Left cardiac atrium (tissue), 4 donors: ENCODE results near the gene CSRP1. TPM values are rescaled to one million over a fixed set of nuclear protein-coding genes. Genes with fewer than 3 reads are reported as not detected.
A peak's percentile ranks its signal among the peaks of the same experiment; 100 is the strongest.
"Not testable (repeated sequence)": the region's sequence is repeated elsewhere in the genome, so short reads cannot be mapped to it uniquely, and the experiment has no call there.

Experiments used
- ATAC-seq, 2 donors: fragments of 200-7000 bp; cut with Tn5 transposase; one replicate each; pipeline ENCODE4 v1.9.1; 2020; ENCODE audit warnings: mild to moderate bottlenecking in 2 of 2, moderate library complexity in 2 of 2
- DNase-seq: peaks from one replicate; pipeline ENCODE4 v3.0.0-alpha.2; 2020
- intact Hi-C, 2 donors: fragments of 100-400 bp; cut with DNase I; formaldehyde crosslinking; loops; one replicate each; pipeline versions ENCODE4 v1.14.1 to v1.15.1; 2022 to 2023
- total RNA-seq, 2 donors: library from RNA; stranded (reverse); fragmentation: NEBNext Ultra II Directional; extraction: Animal tissue kit (Norgen Biotek cat#: 25700); gene quantifications; one replicate each; pipeline ENCODE4 v1.2.1, GENCODE V29; 2021
- donor health status: DM: no; HTN: yes; CAD: no.
- donor health status: DM: no; HTN: yes; CAD: no; lungs with severe emphysema.
- donor health status: DM: yes; HTN: yes; CAD: no.
- donor health status: Dilated cardiomyopathy.

Gene CSRP1
- total RNA-seq, 2 donors from 2014 or later, result 95.1 to 154 TPM

DNA sequence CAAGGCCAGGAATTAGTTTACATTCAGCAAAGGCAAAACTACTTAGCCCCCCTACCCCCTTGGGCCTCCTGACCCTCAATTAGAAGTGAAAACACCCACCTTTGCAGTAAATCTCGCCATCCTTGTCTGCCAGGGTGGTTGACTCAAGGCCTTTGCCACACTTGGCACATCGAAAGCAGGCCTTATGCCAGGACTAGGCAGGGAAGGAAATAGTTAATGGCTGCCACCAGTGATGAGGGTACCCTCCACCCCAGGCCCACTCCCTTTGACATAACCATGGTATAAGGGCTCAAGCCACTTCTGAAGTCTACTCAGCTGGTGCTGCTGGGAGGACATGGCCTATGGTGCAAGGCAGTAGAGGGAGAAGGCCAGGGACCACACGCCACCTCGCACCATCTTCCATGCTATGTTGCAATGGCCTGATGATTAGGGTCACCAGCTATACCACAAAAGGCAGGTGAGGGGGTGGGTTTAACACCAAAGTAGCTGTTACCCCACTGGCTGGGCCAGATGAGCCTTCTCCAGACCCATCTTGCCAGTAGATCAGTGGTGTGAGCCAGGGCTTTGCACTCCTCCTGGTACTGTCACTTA is 21.6 kb downstream of the CSRP1 start:
- ATAC-seq, result no peak
- DNase-seq, result no peak
- intact Hi-C loops, result no loop called here

DNA sequence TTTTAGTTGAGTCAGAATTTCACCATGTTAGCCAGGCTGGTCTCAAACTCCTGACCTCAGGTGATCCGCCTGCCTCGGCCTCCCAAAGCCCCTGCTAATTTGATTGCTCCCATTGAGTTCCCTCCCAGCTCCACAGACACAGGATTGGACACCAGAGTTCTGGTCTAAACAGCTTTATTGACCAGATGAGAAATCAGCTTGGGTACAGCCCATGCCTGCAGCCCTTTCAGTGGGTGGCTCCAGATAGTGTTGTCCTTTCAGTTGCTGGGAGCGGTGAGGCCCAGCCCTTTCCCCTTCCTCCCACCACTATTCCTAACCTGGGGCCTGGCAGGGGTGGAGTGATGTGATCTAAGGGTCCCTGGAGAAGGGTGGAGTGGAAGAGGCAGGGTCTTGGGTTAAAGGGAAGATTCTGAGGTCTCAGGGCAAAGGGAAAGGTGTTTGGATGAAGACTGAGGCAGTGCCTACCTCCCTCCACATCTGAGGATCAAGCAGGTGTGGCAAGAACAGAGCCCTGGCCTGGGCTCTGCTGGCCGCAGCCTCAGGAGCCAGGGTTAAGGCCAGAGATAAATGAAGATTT is 23.5 kb downstream of the CSRP1 start:
- ATAC-seq (no peak), DNase-seq (no peak)
- intact Hi-C loops, result loop anchor here in 1 of 2 donors (2.0 kb wide), 1 partner anchor 29 kb away; no protein-coding TSS in a partner anchor

DNA sequence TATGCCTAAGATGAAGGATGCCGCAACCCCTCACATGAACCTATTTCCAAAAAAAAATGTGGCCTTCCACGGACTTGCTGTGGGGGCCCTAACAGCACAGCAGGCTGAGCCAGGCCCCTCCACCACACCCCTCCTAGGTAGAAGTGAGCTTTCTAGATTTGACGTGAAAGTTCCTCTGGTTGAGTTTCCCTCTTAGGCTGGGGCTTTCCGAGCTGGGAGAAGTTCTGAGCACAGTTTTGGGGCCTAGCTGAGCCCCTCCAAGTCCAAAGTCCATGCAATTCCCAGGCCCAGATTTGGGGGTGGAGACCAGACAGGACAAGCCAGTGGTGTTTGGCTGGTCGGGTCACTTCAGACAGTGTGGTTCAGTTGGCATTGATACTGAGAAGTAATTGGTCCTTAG is 24.2 kb downstream of the CSRP1 start:
- DNase-seq (no peak), ATAC-seq (no peak)
- intact Hi-C loops, result loop anchor here (1.0 to 2.0 kb wide), 2 partner anchors 30 to 31 kb away; no protein-coding TSS in a partner anchor

DNA sequence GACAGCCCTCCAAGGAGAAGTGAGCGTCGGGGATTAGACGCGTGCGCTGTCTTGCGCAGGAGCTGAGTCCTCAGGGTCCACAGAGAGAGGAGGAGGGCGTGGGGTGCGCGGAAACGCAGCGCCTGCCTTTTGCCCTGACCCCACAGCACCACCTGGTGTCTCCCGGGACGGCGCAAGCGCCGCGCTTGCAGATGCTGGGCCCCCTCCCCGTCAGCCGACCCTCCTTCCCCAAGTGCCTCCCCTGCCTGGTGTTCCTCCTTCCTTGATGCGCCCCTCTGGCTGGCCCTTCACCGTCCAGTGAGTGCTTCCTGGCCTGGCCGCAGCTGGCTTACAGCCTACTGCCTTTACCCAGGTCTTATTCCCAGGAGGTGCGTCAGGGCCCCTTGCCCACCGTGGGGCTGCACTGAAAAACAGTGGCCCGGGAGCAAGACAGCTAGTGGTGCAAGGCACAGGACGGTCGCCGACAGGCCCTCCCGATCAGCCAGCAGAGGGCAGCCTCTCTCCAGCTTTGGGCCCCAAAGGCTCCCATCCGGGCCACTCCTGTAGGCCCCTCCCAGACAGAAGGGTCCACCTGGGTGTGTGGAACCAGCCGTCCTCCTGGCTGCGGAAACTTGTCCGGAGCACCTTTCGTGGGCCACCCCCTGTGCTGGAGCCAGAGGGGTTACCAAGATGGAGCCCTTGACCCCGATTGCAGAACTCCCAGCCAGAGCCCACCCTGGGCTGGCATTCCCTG is 25.0 kb downstream of the CSRP1 start:
- ATAC-seq (peak; percentile 85 to 87), DNase-seq (peak; percentile 90)
- intact Hi-C loops, result loop anchor here (1.0 to 2.0 kb wide), 3 partner anchors 31 to 33 kb away; no protein-coding TSS in a partner anchor

DNA sequence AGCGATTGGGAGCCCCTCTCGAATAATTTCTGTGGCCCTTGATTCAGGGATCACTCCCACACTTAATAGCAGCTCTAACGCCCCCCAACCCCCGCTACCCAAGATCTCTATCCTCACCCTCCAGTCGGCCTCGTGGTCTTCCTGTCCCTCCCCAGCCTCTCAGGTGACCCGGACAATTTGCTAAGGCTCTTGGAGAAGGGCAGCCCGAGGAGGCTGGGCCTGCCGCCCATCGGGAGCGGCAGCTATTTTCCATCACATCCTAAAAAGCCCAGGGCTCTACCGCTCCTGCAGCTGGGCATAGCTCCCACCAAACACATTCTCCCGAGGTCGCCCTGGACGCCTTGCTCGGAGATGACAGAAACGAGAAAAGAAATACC is 25.9 kb downstream of the CSRP1 start:
- intact Hi-C loops, result loop anchor here in 1 of 2 donors (2.0 kb wide), 1 partner anchor 32 kb away; no protein-coding TSS in a partner anchor
- ATAC-seq, result peak; percentile 4 to 5
- no peak for DNase-seq

DNA sequence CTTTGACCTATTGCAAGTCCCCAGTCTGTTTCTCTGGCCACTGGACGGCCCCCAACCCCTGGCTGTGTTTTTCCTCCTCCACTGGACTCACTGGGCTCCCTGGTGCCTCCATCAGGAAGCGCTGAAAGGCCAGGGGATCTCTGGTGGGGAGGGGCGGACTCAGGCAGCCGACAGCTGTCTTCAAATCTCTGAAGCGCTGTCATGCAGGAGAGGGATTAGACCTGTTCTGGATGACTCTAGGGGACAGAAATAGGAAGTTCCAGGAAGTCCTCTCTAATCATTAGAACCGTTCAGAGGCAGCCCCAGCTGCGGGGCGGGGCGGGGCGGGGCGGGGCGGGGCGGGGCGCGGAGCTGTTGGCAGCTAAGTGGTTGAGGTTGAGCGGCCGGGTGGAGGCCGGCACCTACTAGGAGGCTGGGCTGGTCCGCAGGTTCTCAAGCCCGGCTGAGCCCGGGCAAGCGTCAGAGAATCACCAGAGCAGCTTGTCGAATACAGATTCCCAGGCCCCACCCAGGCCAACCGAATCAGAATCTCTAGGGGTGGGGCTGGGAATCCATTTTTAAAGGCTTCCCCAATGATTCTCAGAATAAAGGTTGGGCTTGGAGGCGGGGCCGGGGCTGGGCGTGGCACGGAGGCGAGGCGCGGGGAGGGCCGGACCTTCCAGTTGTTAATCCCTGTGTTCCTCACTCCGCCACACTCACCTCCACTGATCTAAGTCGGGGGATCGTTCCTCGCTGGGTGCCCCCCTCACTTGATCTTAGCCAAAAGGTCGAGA is 26.5 kb downstream of the CSRP1 start:
- DNase-seq (peak; percentile 87), ATAC-seq (peak; percentile 67 to 74)

DNA sequence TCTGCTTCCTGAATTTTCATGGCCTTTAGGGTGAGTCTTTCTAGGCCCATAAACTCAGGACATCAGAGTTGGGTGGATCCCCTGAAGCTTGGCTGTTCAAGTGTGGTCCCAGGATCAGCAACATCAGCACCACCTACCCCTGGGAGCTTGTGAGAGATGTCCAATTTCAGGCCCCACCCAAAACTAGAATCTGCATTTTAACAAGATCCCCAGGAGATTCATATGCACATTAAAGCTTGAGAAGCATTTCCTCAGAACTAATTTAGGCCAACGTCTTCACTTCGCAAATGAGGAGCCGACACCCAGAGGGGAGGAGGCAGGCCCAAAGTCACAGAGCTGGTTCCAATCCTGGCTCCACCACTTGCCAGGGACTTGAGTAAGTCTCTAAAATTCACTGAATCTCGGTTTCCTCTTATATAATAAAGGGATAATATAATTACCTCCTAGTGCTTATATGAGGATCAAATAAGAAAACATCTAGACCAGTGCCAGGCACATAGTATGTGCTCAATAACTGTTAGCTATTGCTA is 27.7 kb downstream of the CSRP1 start:
- intact Hi-C loops, result no loop called here
- DNase-seq (no peak), ATAC-seq (no peak)

More for the DNA sequence above, 26.5 kb downstream of the CSRP1 start:
- intact Hi-C loops, result loop anchor here in 1 of 2 donors (2.0 kb wide), 1 partner anchor 32 kb away; no protein-coding TSS in a partner anchor

DNA sequence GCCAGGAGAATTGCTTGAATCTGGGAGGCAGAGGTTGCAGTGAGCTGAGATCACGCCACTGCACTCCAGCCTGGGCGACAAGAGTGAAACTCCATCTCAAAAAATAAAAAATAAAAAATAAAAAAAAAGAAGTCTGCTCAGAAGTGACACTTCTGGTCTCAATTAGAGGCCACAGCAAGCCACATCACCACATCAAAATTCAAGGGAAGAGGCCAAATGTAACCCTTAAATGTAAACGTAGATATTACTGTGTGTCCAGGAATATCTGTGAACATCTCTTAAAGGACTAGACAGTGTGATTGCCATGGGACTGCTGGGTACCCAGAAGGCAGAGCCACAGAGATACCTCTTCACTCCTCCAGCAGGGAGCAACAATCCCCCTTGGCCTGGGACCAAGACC is 28.3 kb downstream of the CSRP1 start:
- ATAC-seq, DNase-seq, intact Hi-C loops: not testable (repeated sequence)

DNA sequence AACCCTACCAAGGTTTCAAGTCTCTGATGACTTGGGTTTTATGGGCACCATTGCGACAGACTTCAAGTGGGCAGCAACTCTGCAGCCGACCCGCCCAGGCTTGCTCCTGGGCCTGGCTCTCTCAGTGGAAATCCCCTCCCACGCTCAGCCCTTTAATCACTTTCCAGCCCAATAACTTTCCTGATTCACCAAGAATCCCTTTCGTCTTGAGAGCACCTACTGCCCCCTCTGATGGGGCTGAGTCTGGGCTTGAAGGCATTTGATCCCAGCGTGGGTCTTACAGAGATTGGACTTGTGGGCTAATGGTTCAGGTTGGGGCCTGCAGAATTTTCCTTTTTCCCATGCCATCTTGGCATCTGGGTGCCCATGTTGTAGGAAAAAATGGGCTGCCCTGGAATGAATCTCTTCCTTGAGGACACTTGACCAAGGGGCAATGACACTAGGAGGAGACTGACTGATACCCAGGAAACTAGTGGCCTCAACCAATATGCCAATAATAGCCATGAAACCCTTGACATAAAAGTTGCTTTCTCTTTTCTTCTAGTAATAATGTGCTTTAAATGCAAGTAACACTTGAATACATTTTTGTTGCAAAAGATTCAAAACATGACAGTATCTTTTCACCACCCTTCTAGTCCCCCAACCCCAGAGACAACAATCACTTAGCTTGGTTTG is 30.1 kb downstream of the CSRP1 start:
- intact Hi-C loops, result no loop called here
- ATAC-seq, result no peak
- DNase-seq, result no peak

DNA sequence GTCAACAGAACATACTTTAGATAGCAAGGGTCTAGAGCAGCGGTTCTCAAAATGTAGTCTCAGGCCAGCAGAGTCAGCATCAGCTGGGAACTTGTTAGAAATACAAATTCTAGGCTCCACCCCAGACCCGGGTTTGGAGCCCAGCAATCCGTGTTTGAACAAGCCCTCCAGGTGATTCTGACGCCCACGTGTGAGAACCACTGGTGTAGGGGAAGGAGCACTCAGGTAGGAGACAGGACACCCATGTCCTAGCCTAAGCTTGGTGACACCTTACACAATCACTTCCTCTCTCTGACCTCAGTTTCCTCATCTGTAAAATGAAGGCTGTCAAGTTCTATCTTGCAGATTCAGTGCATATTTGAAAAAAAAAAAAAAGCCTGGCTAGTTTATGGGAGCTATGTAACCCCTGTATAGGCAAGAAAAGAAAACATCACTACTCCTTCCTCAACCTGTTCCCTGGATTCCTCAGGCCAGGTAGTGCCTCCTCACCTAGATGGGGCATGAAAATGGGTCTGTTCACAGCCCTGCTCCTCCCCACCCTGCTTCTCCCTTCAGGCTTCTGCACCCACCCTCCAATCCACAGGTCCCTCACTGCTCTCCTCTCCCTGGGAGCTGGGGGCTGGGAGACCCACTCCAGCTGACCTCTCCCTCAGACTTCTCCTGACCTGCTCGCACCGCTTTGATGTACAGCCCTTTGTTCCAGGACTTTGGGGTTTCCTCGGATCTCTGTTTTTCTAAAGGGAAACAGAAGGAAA is 30.8 kb downstream of the CSRP1 start:
- DNase-seq (no peak), ATAC-seq (no peak)
- intact Hi-C loops, result no loop called here

DNA sequence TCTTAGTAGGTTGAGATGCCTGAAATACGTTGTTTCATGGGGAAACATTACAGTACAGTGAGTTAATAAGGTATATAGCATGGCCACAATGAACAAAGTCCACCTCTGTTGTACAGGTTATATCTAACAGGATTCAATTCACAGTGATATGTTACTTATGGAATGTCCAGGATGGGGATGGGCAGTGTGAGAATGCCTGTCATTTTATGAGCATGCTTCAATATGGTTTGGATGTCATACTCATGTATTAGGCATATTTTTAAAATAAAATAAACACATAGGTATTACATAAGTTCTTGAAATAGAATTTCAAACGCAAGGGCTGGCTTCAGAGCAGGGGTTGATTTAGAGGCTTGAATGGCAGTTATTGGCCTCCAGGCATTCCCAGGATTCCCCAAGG is 31.8 kb downstream of the CSRP1 start:
- no peak for ATAC-seq
- intact Hi-C loops, result no loop called here
- no peak for DNase-seq

DNA sequence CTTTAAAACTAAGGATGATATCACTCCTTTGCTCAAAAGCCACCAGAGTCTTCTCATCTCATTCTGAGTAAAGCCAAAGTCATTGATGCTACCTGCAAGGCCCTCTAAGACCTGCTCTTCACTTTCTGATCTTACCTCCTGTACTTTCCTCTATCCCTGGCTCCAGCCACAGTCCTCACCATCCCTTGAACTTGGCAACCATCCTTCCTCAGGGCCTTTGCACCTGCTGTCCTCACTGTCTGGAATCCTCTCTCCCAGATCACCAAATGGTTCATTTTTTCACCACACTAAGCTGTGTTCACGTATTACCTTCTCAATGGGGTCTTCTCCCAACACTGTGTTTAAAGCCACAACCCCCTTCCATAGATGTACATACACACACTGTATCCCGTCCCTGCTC is 33.6 kb downstream of the CSRP1 start:
- intact Hi-C loops, result no loop called here

DNA sequence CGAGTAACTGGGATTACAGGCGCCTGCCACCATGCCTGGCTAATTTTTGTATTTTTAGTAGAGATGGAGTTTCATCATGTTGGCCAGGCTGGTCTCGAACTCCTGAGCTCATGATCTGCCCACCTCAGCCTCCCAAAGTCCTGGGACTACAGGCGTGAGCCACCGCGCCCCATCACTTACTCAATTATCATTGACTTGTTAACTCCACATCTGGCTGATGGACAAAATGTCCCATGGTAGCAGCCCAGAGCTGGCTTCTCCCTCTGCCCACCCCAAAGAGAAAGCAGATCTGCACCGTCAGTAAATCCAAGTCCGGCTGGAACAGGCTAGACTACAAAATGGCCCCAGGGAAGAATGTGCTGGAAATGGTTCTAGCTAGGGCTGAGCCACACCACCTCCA is 34.6 kb downstream of the CSRP1 start:
- intact Hi-C loops, ATAC-seq, DNase-seq: not testable (repeated sequence)

More for the DNA sequence above, 33.6 kb downstream of the CSRP1 start:
- ATAC-seq (no peak), DNase-seq (no peak)

DNA sequence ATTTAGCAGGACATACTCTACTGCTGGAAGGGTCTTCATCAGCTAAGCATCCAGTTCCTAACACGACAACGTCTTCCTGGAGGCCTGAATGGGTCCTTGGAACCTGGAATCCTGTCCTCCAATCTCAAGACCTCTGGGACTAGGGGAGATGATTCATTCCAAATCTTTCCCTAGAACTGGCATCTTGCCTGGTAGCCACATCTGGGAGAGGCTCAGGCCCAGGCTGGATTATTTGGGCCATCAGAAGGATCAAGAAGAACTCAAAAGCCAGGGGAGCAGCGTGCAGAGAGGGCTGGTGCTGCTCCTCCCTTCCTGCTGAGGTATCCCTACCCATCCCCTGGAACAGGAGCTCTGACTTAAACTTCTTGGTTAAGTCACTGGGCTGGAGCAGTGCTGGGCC is 35.2 kb downstream of the CSRP1 start:
- ATAC-seq (no peak), DNase-seq (peak; percentile 42)
- intact Hi-C loops, result no loop called here

DNA sequence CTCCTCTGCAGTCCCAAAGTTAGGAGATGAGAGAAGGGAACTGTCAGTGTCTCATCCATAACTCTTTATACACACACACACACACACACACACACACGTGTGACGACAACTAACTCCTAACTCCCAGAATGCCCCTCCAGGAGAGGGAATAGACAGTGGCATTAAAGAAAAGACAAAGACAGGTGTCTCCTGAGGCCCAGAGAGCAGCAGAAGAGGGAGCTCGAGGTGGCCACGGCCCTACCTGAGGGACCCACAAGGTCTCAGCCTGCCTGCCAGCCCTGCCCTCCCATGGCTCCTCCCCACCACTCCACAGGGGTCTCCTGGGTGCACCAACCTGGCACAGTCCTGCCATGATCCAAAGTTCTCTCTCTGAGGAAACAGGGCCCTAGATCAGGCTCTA is 36.3 kb downstream of the CSRP1 start:
- no peak for DNase-seq
- no peak for ATAC-seq
- intact Hi-C loops, result no loop called here

DNA sequence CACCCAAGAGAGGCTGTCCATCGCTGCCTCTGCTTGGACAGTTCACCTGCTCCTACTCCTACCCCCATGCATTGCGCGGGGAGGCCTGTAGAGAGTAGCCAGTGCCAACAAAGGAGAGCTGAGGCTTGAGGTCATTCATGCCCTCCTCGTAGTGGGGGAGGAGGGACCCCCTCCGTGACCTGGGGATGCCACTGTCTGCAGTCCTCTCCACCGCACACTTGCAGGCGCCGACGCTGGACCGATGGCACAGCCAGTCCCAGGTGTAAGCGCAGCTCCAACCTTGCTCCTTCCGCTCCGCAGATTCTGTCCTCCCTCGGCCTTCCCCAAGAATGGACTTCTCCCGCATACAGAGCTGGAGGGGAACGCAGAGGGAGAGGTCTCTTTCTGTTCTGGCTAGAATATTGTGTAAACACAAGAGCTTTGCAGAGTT is 37.3 kb downstream of the CSRP1 start:
- ATAC-seq (peak in 1 of 2 donors; percentile 24), DNase-seq (no peak)
- intact Hi-C loops, result no loop called here

DNA sequence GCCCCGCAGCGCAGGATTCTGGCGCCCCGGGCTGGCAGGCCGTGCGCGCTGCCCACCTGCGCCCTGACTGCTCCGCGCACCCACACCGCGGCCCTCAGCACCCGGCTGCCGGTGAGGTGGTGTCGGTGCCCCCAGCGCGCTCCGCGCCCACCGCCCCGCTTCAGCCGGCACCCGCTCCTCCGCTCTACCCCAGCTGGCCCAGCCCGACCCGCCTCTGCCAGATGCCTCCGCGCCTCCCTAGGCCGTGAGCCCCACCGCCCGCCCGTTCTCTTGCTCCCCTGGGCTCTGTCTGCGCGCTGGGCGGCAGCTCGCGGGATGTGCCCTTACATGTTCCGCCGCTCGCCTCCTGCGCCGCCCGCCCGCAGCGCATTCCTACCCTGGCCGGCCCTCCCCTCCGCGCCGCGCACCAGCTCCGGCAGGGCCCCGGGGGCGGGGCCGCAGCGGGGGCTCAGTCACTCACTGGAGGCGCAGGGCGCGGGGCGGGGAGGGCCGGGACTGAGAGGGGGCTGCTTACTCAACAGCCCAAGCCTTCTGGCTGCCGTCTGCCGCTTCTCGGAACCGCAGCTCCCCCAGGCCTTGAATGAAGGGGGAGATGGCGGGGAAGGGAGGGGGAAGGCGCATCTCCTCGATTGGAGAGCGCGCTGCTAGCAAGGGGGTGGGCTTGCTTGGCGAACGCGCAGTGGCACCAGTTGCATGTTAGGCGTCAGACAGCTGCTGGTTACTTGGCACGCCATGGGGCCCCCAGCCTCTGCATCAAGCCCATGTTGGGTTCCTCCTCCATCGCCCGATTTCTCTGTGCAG is 37.9 kb downstream of the CSRP1 start, which contains the start of gene PHLDA3:
Gene PHLDA3, minus strand, starts transcription at position 345 of the 801 bp plus-strand sequence. CDS start 402 bp downstream, outside the sequence.
- intact Hi-C loops, result no loop called here
- DNase-seq (peak; percentile 91), ATAC-seq (peak; percentile 89 to 93)
